ENCODE results near the gene SLC25A1. TPM values are rescaled to one million over a fixed set of nuclear protein-coding genes. Genes with fewer than 3 reads are reported as not detected.

SLC25A1 gene
- total and polyA plus RNA-seq, 2 of the 4 experiments (the other 2 are of a cell fraction) = 41.0 to 56.5 TPM

- Histone ChIP-seq H3K4ac (ENCODE audit: low read depth, low read length) (no peak overlapping the region), H2AK5ac (ENCODE audit: low read depth, low read length) (no peak overlapping the region), H3K4me1 (ENCODE audit: control insufficient read depth, insufficient read depth, low read length) (no peaks in the 10 kb centered on the region), H3K9me3 (ENCODE audit: control insufficient read depth, insufficient read depth, low read length) (no peaks in the 10 kb centered on the region), H3K27me3 (ENCODE audit: control insufficient read depth, insufficient read depth, low read length) (no peaks in the 10 kb centered on the region), H3K27ac (ENCODE audit: insufficient read depth, low read length) (no peak overlapping the region), H3K4me2 (ENCODE audit: low read depth, low read length) (no peak overlapping the region), H3K9ac (ENCODE audit: low read depth, low read length) (no peak overlapping the region), H3K36me3 (ENCODE audit: control insufficient read depth, insufficient read depth, low read length) (peaks cover 14% of the 10 kb centered on the region; the same call in 1 of the 2 replicates), H2BK20ac (ENCODE audit: low read depth, low read length) (no peak overlapping the region), H4K20me1 (ENCODE audit: insufficient read depth, low read length) (no peaks in the 10 kb centered on the region), H4K5ac (ENCODE audit: low read depth, low read length) (no peak overlapping the region), H3K14ac (replicated peaks; ENCODE audit: low read depth, low read length) (no peak overlapping the region), H4K8ac (ENCODE audit: low read depth in 2 of 2, low read length in 2 of 2) (no peak overlapping the region), H2AK9ac (replicated peaks; ENCODE audit: low read depth, low read length, poor library complexity) (no peak overlapping the region), H2AFZ (replicated peaks; ENCODE audit: low read length, poor library complexity) (no peak overlapping the region), H3K4me3 (ENCODE audit: insufficient read depth, low read depth, low read length) (no peak overlapping the region), H4K91ac (ENCODE audit: insufficient read depth, low read depth, low read length) (no peak overlapping the region), H2BK15ac (ENCODE audit: low read depth, low read length) (no peak overlapping the region), H3K56ac (ENCODE audit: extremely low read depth, insufficient read depth, low read length) (no peak overlapping the region), H3K9me1 (ENCODE audit: insufficient read depth, low read length) (peaks cover 11% of the 10 kb centered on the region; the same call in 1 of the 2 replicates), H2BK5ac (ENCODE audit: low read depth, low read length, poor library complexity, severe bottlenecking) (no peak overlapping the region), H3K23ac (ENCODE audit: low read depth, low read length) (no peak overlapping the region), H3K18ac (ENCODE audit: low read depth, low read length) (no peak overlapping the region), H3K79me1 (ENCODE audit: low read depth in 1 of 2, low read length in 2 of 2) (no peaks in the 10 kb centered on the region), H2BK120ac (ENCODE audit: low read depth, low read length) (no peak overlapping the region)
- DNase-seq (no peak), ATAC-seq (ENCODE audit: low read depth) (no peak)
- dilution Hi-C loops (cut with HindIII; ENCODE audit: low sequenced_read_pairs, unreplicated experiment) = no loop called here
- TF ChIP-seq BHLHE40 (IDR thresholded peaks at IDR 0.05; ENCODE audit: low read depth, low read length) (no peak), MAZ (IDR thresholded peaks at IDR 0.05; ENCODE audit: borderline replicate concordance, low read depth, low read length) (no peak), MAFK (IDR thresholded peaks at IDR 0.05; ENCODE audit: low read depth, low read length) (no peak), SMC3 (IDR thresholded peaks at IDR 0.05; ENCODE audit: low read depth, low read length) (no peak), FOS (IDR thresholded peaks at IDR 0.05; ENCODE audit: low read depth, low read length) (no peak), RCOR1 (IDR thresholded peaks at IDR 0.05; ENCODE audit: insufficient replicate concordance, low read length) (no peak), RFX5 (IDR thresholded peaks at IDR 0.05; ENCODE audit: low read depth, low read length) (no peak), MXI1 (IDR thresholded peaks at IDR 0.05; ENCODE audit: borderline replicate concordance, low read depth, low read length) (no peak)
- TF ChIP-seq, protein P1, sequence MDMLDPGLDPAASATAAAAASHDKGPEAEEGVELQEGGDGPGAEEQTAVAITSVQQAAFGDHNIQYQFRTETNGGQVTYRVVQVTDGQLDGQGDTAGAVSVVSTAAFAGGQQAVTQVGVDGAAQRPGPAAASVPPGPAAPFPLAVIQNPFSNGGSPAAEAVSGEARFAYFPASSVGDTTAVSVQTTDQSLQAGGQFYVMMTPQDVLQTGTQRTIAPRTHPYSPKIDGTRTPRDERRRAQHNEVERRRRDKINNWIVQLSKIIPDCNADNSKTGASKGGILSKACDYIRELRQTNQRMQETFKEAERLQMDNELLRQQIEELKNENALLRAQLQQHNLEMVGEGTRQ (IDR thresholded peaks at IDR 0.05; ENCODE audit: low read depth, low read length) = no peak
- intact Hi-C loops (cut with micrococcal nuclease) = no loop called here
- in situ Hi-C loops (cut with MboI; ENCODE audit: low sequenced_read_pairs) = no loop called here
- 90% methylated on average over 4 of the region's 8 CpGs; no CpG with 5 or more reads in 1 of the 2 experiments for WGBS, 2 experiments (ENCODE audit: extremely low coverage in 2 of 2, insufficient read length in 1 of 2)
- ChIA-PET CTCF (no interaction called here), POLR2A (ENCODE audit: unreplicated experiment) (no interaction called here)
- no TSS peak for BruUV-seq (replicated peaks)
Observed at GRCh38 chr22:19199479-19199878, 20.9 kb upstream of the SLC25A1 start.
